GM13977 (cell line): ENCODE data around the gene EDRF1.

Experiments
- DNase-seq: peaks from one replicate; pipeline ENCODE4 v3.0.0; 2012; ENCODE audit warnings: low spot score
- CTCF ChIP-seq: IDR thresholded peaks from 2 replicates; pipeline ENCODE4 v1.5.1; 2012; ENCODE audit warnings: mild to moderate bottlenecking, control low read depth; ENCODE audit not compliant: insufficient read depth; ENCODE audit errors: extremely low read depth, missing control alignments
- in situ Hi-C: fragments of 300-500 bp; cut with MboI; formaldehyde crosslinking; loops from one replicate; pipeline ENCODE4 v1.12.0; 2022; ENCODE audit warnings: low sequenced_read_pairs, low pct_unique_long_range_greater_than_20kb, mixed read lengths, inconsistent platforms; ENCODE audit not compliant: unreplicated experiment

EDRF1 gene

DNA sequence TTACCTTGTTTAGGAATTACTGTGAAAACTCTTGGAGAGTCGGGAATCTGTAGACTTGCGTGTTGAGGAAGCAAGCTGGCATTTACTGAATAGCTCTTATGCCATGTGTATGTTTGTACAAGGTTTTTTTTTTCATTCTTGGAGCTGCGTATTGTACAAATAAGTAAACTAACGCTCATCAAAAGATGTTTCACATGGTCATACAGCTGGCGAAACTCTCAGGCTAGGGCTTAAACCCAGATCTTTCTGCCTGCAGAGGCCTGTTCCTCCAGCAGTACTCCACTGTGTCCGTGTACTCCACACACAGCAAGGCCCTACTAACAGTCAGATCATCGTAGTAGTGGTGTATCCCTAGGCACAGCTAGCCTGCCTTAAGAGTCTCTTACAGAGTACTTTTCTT is 7.4 kb downstream of the EDRF1 start:
- in situ Hi-C loops, result no loop called here
- TF ChIP-seq CTCF, result no peak
- no peak for DNase-seq

- in situ Hi-C loops, result no loop called here
- TF ChIP-seq CTCF, result no peak
- DNase-seq, result no peak
These were observed 7.9 kb downstream of the EDRF1 start for GRCh38 chr10:125727436-125727835.

GRCh38 chr10:125734148-125734547 is 14.6 kb downstream of the EDRF1 start:
- no peak for DNase-seq
- no peak for TF ChIP-seq CTCF
- in situ Hi-C loops, result no loop called here

GRCh38 chr10:125734823-125735222 is 15.3 kb downstream of the EDRF1 start:
- peak; percentile 9 for TF ChIP-seq CTCF
- no peak for DNase-seq
- in situ Hi-C loops, result no loop called here

- TF ChIP-seq CTCF, result no peak
- DNase-seq, result no peak
These were observed 18.7 kb downstream of the EDRF1 start for GRCh38 chr10:125738206-125738605.

GRCh38 chr10:125739994-125740679 is 20.6 kb downstream of the EDRF1 start:
- TF ChIP-seq CTCF, result no peak

More at GRCh38 chr10:125738206-125738605, 18.7 kb downstream of the EDRF1 start:
- in situ Hi-C loops, result no loop called here

More at GRCh38 chr10:125739994-125740679, 20.6 kb downstream of the EDRF1 start:
- in situ Hi-C loops, result no loop called here
- DNase-seq, result no peak
